8988T (cell line): ENCODE data around the gene ARHGAP24.
A peak's percentile ranks its signal among the peaks of the same experiment; 100 is the strongest.
"Not testable (repeated sequence)": the region's sequence is repeated elsewhere in the genome, so short reads cannot be mapped to it uniquely, and the experiment has no call there.

Experiments used
- DNase-seq: peaks from one replicate; pipeline ENCODE4 v3.0.0; 2011

ARHGAP24 gene

DNA sequence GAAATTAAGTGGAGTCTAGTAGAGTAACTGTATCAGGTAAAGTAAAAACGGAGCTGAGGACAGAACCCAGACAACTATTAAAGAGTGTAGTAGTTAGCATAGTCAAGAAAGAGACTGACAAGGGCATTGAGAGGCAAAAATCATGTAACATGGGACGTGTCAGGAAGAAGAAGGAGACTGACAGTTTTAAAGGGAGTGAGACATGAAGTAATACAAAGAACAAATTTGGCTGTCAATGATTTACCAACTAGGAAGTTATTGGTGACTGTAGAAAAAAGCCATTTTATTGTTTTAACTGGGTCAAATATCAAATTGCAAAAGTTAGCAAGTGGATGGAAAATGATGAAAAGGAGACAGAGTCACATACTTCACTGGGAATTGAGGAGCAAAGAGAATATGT is 462.6 kb downstream of the ARHGAP24 start:
- DNase-seq = no peak

DNA sequence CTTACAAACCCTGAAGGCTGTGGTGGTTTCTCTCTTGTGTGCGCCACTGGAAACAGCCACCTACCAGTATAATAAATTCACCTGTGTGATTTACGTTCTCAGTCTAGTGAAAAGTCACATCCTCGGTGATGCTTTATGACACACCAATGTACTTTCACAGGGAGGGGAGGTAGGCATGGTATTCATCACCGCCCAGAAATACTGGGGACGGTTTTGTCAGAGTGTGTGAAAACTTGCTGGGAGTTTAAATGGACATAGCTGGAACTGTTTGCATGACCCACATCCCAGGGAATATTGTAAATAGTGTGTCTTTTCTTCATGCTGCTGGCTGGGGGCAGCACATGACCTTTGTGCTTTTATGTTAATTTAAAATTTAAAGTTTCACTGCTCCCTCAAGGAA is 463.1 kb downstream of the ARHGAP24 start:
- DNase-seq = no peak

DNA sequence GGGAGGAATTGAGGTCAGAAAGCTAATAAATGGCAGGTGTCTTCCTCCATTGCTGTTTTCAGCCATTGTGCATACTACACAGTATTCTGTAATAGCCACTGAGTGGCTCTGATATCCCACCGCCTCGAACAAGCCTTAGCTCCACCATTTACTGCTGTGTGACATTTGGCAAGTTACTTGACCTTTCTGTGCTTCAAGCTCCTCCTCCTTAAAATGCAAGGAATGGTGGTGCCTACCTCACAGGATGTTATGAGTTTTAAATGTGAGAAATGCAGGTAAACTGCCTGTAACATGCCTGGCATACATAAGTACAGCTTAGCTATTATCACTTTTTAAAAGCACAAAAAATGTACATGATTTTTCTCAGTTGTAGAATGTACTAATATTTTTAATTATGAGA is 464.0 kb downstream of the ARHGAP24 start:
- DNase-seq = no peak

DNA sequence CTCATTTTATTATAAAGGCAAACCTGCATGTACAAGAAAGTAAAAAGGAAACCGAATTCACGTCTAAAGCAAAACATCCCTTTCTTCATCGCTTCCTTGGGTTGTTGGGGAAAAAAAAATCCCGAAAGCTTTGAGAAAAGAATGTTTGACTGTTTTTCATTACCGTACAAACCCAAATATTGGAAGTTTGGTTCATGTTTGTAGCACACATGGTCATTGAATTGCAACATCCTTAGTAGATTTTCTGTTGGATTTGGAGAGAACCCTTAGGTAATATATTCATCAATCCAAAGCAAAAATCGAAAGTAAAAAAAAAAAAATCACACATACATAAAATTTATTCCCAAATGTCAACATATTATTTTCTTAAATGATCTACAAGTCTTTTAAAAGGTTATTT is 464.6 kb downstream of the ARHGAP24 start:
- no peak for DNase-seq

DNA sequence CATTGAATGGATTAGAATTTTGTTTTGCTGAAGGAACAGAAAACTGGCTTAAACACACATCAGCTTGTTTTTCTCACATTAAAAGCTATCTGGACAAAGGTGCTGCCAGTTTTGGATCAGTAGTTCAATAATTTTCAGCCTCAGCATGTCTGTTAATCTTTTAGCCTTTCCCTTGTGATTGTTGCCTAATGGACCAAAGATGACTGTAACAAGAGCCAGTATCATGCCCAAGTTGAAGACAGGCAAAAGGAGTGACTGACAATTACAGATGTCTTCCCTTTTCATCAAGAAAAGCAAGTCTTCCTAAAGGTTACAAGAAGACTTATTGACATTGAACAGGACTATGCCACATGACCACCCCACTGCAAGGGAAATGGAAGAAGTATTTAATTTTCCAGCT is 465.2 kb downstream of the ARHGAP24 start:
- no peak for DNase-seq

DNA sequence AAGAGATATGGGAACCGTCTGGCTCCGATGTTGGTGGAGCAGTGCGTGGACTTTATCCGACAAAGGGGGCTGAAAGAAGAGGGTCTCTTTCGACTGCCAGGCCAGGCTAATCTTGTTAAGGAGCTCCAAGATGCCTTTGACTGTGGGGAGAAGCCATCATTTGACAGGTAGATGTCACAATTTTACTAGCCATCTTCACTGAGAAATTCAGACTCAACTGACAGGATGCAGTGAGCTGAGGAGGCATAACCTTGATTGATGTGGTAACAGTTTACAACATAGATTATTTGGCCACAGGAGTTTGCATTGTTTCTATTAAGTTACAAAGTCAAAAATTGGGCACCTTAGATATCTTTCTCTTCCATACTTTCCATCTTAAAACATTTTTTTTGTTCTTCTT is 467.2 kb downstream of the ARHGAP24 start:
- DNase-seq = no peak

DNA sequence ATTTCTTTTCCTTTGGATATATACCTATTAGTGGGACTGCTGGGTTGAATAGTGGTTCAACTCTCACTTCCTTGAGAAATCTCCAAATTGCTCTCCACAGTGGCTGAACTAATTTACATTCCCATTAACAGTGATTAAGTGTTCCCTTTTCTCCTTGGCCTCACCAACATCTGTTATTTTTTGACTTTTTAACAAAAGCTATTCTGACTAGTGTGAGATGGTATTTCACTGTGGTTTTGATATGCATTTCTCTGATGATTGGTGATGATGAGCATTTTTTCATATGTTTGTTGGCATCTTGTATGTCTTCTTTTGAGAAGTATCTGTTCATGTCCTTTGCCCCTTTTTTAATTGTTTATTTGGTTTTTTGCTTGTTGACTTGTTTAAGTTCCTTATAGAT is 471.9 kb downstream of the ARHGAP24 start:
- no peak for DNase-seq

DNA sequence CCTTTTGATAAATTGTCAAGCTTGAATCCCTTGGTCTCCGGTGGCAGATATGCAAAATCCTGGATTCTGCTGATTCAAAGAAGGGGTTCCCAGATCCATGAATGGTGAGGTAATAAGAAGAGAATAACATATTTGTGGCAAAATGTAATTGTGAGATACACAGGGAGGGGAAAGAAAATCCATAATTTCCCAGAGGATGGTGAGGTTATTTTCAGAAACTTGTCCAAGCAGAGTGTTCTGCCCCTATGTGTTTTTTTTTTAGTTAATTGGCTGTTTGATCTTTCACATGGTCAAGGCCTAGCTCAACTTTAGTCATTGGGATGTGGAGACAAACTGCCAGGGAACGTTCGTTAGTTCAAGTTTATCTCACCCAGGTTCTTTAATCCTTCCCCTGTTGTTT is 476.1 kb downstream of the ARHGAP24 start:
- DNase-seq = no peak

DNA sequence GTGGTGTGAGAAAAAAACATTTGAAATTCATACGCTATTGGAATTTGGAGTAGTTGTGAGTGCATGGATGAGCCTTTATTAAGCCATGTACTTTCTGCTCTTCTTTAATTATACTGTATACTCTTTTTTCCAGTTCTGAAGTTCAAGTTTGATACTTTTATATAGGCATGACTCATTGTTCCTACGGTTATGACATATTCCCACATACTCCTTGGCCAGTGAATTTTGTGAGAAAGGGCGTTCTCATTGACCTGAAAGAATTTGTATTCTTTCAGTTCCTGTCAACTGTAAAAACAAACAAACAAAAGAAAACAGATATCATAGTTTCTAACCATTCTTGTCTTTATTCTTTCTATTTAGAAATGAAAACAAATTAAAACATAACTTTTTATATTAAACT is 477.6 kb downstream of the ARHGAP24 start:
- DNase-seq = no peak

DNA sequence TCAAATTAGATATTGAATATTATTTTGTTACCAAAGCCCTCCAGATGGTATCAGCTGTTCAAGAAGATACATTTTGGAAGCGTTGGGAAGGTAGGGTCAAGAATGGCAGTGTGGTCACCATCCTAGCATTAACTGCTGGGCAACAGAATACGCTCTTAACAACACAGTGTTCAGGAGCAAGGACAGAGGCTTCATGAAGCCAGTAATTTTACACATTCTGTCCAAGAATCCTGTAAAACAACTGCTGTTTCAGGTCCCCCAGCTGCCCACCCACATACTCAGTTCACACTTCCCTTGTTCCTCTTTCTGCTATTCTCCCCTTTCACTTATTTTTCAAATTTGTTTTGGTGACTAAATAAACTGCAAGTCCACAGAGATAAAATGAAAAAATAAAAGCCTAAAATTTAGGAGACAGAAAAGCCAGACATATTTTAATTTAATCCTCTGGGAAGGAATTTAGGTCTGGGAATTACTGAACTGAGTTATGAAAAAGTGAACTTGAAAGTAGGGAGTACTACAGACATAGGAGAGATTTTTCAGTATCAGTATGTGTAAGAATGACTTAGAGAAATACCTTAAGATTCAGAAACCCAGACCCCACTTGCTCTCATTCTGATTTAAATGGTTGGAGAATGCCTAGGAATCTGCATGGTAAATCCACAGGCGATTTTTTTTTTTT is 478.2 kb downstream of the ARHGAP24 start:
- no peak for DNase-seq

DNA sequence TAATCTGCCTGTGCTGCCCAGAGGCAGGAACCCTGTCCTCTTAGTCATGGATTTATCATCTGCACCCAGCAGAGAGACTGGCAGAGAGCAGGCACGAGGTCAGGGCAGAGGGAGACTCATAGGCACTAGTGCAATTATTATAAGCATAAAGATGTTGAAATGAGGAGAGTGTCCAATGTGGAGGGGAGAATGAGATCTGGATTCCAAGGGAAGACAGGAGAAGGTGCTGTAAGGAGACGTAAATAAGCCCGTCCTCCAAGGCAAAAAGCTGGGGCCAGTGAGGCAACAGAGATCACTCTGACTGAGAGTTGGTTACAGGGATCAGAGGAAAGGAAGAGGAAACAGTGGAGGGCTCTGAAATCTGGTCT is 478.7 kb downstream of the ARHGAP24 start:
- DNase-seq = peak; percentile 9

DNA sequence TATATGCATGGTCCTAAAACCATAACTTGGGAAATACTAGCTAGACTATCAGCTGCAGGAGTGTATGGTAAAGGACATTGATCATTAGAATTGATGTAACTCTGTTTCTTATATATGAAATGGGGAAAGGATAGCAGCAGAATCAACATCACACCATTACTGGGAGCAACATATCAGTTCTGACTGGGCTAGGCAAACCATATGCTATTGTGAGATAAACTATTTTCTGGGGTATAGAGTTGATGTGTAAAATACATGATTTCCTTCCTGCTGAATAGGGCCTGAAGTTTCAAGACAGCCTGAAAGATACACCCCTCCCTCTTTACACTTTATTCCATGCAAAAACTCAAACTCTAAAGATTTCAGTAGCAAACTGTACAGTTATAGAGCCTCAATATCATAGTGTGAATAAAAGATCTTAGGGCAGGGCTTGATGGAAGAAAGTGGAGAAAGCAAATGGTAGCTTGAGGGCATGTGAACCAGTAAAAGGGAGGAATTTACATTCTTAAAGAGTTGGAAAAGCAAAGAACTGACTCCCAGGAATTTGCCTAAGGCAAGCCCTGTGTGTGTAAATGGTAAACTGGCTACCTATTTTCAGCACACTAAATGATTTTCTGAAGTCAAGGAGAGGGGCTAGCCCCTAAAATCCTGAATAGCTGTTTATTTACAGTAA is 480.8 kb downstream of the ARHGAP24 start:
- DNase-seq = no peak

DNA sequence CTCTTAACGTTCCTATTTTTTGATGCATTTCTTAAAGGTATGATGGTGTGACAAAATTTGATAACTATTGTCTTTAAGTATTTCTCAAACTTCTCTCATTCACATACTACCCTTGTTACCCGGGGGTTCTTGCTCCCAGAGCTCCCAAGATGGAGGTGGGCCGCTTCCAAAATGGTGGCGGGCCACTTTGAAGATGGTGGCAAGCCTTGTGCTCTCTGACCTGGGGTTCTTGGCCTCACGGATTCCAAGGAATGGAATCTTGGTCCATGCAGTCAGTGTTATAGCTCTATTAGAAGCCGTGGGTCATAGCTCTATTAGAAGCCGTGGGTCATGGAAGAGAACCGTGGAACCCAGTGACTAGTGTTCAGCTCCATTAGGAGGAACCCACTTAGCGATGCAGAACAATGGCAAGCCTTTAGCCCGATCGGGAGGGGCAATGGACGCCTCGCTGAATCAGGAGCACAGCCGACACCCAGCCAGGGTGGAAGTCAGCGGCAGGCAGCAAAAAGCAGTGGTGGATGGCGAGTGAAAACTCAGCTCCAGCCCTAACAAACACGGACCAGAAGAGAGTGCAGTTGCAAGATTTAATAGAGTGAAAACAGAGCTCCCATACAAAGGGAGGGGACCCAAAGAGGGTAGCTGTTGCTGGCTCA is 481.5 kb downstream of the ARHGAP24 start:
- no peak for DNase-seq

DNA sequence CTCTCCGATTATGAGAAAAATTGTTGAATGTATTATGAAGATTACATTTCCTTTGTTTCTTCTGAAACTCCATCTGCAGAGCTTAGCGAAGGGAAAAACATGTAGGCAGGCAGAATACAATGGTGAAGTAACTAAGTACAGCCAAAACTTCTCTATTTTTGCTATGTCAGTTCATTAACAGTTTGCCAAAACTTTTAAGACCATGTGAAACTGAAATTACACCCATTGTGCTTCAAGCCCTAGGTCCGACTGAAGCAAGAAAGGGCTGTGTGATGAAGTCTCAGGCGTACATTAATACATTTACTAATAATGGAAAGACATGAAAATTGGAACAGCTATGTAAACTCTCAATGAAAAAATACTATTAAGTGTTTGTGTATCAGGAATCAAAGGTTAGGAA is 486.9 kb downstream of the ARHGAP24 start:
- no peak for DNase-seq

DNA sequence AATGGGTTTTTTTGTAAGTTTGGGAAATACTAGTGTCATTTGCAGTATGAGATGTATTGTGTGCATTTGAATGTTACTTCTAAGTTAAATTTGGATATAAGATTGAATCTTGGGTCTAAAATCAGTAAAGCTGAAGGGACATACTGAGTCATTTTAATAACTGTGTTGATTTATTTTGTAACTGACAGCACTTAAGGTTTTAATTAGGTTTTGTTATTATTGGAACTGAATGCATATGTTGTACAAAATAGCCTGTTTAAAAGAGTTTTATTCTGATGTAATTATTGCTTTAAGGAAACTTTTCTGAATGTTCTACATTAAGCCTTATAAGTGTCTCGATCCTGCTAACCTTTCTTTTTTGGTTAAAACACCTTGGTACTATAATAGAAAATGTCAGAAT is 488.3 kb downstream of the ARHGAP24 start:
- no peak for DNase-seq

DNA sequence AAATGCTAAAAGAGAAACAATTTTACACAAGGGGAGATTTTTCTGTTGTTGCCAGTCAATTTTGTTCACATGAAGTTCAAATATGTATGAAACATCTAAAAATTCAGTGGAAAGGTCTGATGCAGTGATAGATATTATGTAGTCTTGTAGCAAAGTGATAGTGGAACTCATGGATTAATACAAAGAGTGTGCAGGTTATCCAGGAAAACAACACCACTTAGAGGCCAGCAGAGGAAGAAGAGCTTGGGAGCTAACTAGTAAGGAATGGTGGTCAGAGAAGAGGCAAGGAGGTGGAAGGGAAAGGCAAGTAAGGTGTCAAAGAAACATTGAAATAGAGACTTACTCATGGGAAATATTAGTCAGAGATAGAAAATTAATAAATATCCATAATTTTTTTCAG is 489.3 kb downstream of the ARHGAP24 start:
- DNase-seq = no peak

DNA sequence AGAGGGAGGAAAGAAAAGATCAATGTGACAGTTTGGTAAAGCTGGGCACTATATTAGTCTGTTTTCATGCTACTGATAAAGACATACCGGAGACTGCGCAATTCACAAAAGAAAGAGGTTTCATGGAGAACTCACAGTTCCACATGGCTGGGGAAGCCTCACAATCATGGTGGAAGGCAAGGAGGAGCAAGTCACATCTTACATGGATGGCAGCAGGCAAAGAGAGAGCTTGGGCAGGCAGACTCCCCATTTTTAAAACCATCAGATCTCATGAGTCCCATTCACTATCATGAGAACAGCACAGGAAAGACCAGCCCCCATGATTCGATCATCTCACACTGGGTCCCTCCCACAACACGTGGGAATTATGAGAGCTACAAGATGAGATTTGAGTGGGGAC is 490.1 kb downstream of the ARHGAP24 start:
- DNase-seq = not testable (repeated sequence)

DNA sequence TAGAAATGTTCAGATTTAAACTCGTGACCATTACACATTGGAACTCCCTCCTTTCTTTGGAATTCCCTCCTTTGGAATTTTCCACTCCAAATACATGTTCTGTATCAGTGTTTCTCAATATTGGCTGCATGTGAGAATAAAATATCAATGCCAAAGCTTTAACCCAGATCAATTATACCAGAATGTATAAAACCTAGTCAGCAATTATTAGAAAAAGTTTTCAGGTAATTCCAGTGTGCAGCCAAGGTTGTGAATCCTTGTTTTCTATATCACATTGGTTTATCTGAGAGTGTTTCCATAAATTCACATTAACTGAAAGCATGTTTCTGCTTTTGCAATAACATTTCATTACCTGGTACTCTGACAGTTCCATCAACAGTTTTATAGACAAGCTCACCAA is 490.6 kb downstream of the ARHGAP24 start:
- no peak for DNase-seq

DNA sequence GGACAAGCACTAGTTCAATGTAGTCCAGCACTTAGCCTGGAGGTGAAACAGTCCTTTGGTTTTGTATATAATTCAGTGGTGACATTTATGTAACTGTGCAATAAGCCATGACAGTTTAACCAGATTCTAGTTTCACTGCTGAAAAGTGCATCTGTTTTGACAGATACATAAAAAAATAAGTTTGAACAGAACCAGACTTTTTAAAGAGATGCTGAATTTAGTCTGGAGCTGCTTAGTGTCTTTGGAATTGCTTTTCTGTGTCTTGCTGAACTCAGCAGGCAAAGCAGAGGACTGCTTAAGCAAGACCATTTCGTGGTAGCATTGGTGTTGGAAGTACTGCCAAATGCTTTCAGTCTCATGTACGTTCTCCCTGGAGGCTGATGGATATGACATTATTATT is 491.4 kb downstream of the ARHGAP24 start:
- DNase-seq = no peak

DNA sequence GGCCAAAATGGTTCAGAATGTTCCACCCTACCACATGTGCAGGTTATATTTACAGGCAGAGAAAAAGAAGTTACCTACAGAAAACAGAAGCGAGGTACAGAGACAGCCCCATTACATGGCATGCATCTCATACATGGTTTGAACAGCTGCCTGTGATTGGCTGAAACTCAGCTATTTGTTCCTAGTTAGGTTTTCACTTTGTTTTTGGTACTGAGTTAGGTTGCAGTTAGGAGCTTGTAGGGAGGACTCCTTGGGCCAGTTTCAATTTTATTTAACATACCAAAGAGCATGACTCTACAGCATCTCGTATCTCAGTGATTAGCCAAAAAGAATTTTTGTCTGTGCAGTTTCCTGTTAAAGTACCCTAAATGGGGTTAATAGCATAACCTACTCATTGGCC is 492.9 kb downstream of the ARHGAP24 start:
- no peak for DNase-seq

DNA sequence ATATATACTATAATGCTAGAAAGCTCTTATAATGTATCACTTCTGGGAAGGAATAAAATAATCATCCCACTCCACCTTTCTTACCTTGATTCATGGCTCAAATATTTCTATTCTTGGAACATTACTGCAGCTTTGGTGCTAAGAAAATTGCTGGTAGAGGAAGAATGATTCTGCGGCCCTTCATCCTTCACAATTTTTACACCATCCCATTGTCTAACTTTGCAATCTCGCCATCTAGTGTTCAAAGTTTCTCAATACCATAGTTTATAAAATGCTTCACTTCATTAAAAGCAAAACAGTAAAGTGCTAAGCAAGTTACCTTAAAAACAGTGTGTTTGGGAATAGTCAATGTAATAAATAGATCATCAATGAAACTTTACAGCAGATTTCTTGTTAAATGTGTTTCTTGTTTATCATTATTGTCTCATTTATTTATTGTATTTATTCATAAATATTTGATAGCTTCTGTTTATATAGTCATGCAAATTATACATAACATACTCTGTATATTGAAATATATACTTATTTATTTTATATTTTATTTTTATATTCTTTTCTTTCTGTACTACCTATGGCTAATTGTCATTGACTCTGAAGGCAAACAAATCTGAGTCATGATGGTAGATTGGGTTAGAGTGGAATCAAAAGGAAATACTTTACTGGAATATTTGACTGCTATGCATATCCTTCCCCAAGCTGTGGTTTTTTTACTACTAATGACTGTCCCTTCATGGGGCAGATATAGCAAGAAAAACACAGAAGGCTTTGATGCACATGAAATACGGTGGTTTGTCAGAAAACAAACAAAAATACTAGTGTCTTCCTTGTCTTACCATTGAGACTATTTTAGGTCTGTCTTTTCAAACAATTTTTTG is 494.2 kb downstream of the ARHGAP24 start:
- no peak for DNase-seq

DNA sequence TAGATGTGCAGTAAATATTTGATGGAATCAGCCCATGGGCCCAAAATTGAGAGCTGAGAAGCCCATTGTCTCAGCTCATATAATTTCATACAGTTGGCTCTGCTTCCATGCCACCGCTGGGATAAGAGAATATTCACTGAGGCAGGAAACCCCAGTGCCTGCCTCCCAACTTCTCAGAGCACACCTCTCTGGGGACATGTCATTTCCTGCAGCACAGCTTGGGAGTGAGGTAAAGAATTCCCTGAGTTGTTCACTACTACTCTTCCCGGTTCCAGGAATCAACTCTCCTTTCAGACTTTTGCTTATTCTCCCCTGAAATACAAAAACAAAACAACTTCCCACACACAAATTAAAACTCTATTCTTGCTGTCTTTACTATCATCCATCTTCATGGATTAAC is 495.6 kb downstream of the ARHGAP24 start:
- no peak for DNase-seq

DNA sequence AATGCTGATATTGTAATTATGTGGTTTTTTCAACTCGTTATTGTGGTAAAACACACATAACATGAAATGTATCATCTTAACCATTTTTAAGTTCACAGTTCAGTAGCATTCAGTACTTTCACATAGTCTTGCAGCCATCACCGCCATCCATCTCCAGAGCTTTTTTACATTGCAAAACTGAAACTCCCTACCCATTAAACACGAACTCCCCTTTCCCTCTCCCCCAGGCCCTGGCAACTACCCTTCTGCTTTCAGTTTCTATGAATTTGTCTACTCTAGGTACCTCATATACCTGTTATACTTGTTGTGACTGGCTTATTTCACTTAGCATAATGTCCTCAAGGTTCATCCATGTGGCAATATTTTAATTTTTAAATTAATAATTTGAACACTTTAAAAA is 504.3 kb downstream of the ARHGAP24 start:
- DNase-seq = no peak

DNA sequence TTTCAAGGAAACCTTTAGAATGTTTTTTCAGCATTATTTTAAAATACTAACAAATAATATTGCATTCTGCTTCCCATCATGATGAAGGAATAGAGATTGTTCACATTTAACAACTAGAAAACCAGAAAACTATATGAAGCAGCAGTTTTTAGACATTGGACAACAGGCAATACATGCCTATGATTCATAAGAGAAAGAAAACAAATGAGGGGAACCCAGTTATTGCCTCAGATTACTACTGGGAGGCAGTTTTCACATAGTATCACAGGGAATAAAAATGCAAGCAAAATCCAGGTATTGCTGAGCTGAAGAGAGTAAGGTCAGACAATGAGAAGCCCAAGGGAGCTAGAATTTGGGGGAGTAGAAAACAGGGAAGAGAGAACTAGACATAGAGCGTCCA is 511.3 kb downstream of the ARHGAP24 start:
- no peak for DNase-seq
